HepG2 (cell line): Measurements from ENCODE around the gene RUSF1. TPM values are rescaled to one million over a fixed set of nuclear protein-coding genes. Genes with fewer than 3 reads are reported as not detected.
A peak's percentile ranks its signal among the peaks of the same experiment; 100 is the strongest.

ENCODE experiments used
- HMG20A ChIP-seq: IDR thresholded peaks from 2 replicates; pipeline ENCODE4 v1.6.1; 2016; ENCODE audit warnings: borderline replicate concordance
- MAFG ChIP-seq: sonication (generic); formaldehyde crosslinking; IDR thresholded peaks from 2 replicates; pipeline ENCODE4 v1.5.1; 2020; ENCODE audit warnings: mild to moderate bottlenecking, missing genetic modification reagents
- SRF ChIP-seq: IDR thresholded peaks from 2 replicates; pipeline ENCODE4 v1.6.1; 2011; ENCODE audit warnings: mild to moderate bottlenecking, low read depth, low read length, moderate library complexity
- TAF15 ChIP-seq: fragments of 200-400 bp; formaldehyde crosslinking; IDR thresholded peaks from one replicate; pipeline ENCODE4 v1.6.1; 2018; ENCODE audit warnings: mild to moderate bottlenecking, low read depth, low read length; ENCODE audit not compliant: poor library complexity, severe bottlenecking
- polyA plus RNA-seq, 8 experiments: library from polyadenylated mRNA; depleted of rRNA in 3 of 8; stranded (reverse) in 7 of 8; unstranded in 1 of 8; fragments of >200 nt; fragmentation: Illumina TruSeq in 4 of 8; extraction: Trizol in 4 of 8; gene quantifications; 2 replicates each; pipeline versions ENCODE4 v1.2.1 to v1.2.3, GENCODE V29; 2011 to 2016; ENCODE audit warnings: low read depth in 4 of 8, missing spikeins in 1 of 8, mixed read lengths in 1 of 8; ENCODE audit not compliant: insufficient read depth in 1 of 8
- total RNA-seq, 5 experiments: library from RNA; depleted of rRNA; stranded (reverse); fragments of >200 nt; fragmentation: Illumina TruSeq; extraction: Trizol; gene quantifications; 2 replicates each; pipeline ENCODE4 v1.2.3, GENCODE V29; 2016; ENCODE audit warnings: low read depth in 1 of 5
- TF ChIP-seq, protein P1 (sequence below): sonication (generic); formaldehyde crosslinking; IDR thresholded peaks from 2 replicates; pipeline ENCODE4 v1.8.1; 2023; ENCODE audit warnings: mild to moderate bottlenecking, inconsistent platforms, moderate library complexity, missing genetic modification reagents, borderline replicate concordance
- TF ChIP-seq, protein P2 (sequence below): sonication (generic); formaldehyde crosslinking; IDR thresholded peaks from 2 replicates; pipeline ENCODE4 v1.8.1; 2022; ENCODE audit warnings: low read depth, mild to moderate bottlenecking, missing genetic modification reagents
- TF ChIP-seq, protein P3 (sequence below): sonication (generic); formaldehyde crosslinking; IDR thresholded peaks from 2 replicates; pipeline ENCODE4 v1.8.0; 2022; ENCODE audit warnings: mild to moderate bottlenecking, missing genetic modification reagents; ENCODE audit not compliant: insufficient replicate concordance
- TF ChIP-seq, protein P4 (sequence below): sonication (generic); formaldehyde crosslinking; IDR thresholded peaks from 2 replicates; pipeline ENCODE4 v1.8.1; 2023; ENCODE audit warnings: missing genetic modification reagents, inconsistent platforms, borderline replicate concordance
- TF ChIP-seq, protein P5 (sequence below), 2 experiments: fragments of 450-650 bp in 1 of 2; sonication (generic) in 1 of 2; formaldehyde crosslinking in 1 of 2; IDR thresholded peaks; 2 replicates each; pipeline versions ENCODE4 v1.6.1 to v1.8.0; 2016 to 2022; ENCODE audit warnings: antibody characterized with exemption in 1 of 2, mild to moderate bottlenecking in 1 of 2, missing genetic modification reagents in 1 of 2

The RUSF1 gene
- total and polyA plus RNA-seq, 2 of the 13 experiments (the other 11 are each of a cell fraction or from before 2014, with no cell fraction given), result 40.8 to 50.2 TPM

DNA sequence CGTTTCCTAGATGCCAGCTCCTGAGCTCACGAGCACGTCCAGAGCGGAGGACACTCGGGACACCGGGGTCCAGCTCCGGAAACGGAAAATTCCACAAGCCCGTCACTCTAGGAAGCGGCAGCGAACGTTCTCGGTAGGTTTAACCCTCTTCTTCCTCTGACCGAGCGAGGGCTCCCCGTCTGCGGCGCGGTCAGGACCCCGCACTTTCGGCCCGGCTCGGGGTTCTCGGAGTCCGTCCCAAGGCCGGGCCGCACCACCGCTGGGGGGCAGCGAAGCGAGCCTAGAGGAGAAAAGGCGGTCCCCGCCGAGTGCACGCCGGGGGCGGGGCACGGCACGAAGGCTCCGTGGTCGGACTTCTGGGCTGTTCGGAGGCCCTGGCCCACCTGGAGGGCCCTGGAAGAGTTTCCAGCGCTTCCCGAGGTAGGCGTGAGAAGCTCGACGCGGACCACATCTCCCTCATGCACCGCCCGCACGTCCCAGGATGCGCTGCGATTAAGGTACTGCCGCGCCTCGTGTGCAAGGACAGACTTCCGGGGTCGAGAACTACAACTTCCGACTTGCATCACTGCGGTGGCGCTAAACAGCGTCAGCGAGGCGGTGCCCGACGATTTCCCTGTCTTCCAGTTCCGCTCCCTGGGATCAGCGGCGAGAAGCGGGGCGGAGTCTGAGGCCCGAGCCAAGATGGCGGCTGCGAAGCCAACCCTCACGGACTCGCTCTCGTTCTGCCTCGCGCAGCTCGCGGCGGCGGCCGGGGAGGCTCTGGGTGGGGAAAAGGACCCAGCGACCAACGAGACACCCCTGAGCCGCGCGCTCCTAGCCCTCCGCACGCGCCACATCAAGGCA is 49.1 kb downstream of the RUSF1 start, which contains the start of gene ARMC5 (continued):
- TF ChIP-seq, protein P1, sequence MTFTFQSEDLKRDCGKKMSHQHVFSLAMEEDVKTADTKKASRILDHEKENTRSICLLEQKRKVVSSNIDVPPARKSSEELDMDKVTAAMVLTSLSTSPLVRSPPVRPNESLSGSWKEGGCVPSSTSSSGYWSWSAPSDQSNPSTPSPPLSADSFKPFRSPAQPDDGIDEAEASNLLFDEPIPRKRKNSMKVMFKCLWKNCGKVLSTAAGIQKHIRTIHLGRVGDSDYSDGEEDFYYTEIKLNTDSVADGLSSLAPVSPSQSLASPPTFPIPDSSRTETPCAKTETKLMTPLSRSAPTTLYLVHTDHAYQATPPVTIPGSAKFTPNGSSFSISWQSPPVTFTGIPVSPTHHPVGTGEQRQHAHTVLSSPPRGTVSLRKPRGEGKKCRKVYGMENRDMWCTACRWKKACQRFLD (CRISPR knock-in tag), result peak; percentile 87
- TF ChIP-seq TAF15, result no peak
- no peak for TF ChIP-seq HMG20A (CRISPR knock-in tag)
- TF ChIP-seq, protein P2, sequence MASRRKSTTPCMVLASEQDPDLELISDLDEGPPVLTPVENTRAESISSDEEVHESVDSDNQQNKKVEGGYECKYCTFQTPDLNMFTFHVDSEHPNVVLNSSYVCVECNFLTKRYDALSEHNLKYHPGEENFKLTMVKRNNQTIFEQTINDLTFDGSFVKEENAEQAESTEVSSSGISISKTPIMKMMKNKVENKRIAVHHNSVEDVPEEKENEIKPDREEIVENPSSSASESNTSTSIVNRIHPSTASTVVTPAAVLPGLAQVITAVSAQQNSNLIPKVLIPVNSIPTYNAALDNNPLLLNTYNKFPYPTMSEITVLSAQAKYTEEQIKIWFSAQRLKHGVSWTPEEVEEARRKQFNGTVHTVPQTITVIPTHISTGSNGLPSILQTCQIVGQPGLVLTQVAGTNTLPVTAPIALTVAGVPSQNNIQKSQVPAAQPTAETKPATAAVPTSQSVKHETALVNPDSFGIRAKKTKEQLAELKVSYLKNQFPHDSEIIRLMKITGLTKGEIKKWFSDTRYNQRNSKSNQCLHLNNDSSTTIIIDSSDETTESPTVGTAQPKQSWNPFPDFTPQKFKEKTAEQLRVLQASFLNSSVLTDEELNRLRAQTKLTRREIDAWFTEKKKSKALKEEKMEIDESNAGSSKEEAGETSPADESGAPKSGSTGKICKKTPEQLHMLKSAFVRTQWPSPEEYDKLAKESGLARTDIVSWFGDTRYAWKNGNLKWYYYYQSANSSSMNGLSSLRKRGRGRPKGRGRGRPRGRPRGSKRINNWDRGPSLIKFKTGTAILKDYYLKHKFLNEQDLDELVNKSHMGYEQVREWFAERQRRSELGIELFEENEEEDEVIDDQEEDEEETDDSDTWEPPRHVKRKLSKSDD, result peak; percentile 99
- TF ChIP-seq, protein P3, sequence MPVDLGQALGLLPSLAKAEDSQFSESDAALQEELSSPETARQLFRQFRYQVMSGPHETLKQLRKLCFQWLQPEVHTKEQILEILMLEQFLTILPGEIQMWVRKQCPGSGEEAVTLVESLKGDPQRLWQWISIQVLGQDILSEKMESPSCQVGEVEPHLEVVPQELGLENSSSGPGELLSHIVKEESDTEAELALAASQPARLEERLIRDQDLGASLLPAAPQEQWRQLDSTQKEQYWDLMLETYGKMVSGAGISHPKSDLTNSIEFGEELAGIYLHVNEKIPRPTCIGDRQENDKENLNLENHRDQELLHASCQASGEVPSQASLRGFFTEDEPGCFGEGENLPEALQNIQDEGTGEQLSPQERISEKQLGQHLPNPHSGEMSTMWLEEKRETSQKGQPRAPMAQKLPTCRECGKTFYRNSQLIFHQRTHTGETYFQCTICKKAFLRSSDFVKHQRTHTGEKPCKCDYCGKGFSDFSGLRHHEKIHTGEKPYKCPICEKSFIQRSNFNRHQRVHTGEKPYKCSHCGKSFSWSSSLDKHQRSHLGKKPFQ (CRISPR knock-in tag), result peak; percentile 62
- TF ChIP-seq, protein P4, sequence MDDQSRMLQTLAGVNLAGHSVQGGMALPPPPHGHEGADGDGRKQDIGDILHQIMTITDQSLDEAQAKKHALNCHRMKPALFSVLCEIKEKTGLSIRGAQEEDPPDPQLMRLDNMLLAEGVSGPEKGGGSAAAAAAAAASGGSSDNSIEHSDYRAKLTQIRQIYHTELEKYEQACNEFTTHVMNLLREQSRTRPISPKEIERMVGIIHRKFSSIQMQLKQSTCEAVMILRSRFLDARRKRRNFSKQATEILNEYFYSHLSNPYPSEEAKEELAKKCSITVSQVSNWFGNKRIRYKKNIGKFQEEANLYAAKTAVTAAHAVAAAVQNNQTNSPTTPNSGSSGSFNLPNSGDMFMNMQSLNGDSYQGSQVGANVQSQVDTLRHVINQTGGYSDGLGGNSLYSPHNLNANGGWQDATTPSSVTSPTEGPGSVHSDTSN (CRISPR knock-in tag), result no peak
- TF ChIP-seq, protein P5, sequence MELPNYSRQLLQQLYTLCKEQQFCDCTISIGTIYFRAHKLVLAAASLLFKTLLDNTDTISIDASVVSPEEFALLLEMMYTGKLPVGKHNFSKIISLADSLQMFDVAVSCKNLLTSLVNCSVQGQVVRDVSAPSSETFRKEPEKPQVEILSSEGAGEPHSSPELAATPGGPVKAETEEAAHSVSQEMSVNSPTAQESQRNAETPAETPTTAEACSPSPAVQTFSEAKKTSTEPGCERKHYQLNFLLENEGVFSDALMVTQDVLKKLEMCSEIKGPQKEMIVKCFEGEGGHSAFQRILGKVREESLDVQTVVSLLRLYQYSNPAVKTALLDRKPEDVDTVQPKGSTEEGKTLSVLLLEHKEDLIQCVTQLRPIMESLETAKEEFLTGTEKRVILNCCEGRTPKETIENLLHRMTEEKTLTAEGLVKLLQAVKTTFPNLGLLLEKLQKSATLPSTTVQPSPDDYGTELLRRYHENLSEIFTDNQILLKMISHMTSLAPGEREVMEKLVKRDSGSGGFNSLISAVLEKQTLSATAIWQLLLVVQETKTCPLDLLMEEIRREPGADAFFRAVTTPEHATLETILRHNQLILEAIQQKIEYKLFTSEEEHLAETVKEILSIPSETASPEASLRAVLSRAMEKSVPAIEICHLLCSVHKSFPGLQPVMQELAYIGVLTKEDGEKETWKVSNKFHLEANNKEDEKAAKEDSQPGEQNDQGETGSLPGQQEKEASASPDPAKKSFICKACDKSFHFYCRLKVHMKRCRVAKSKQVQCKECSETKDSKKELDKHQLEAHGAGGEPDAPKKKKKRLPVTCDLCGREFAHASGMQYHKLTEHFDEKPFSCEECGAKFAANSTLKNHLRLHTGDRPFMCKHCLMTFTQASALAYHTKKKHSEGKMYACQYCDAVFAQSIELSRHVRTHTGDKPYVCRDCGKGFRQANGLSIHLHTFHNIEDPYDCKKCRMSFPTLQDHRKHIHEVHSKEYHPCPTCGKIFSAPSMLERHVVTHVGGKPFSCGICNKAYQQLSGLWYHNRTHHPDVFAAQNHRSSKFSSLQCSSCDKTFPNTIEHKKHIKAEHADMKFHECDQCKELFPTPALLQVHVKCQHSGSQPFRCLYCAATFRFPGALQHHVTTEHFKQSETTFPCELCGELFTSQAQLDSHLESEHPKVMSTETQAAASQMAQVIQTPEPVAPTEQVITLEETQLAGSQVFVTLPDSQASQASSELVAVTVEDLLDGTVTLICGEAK (IDR thresholded peaks at IDR 0.05), result peak; percentile 23; the same call in 1 of the 2 replicates
- TF ChIP-seq, protein P5 (CRISPR knock-in tag; IDR thresholded peaks at IDR 0.05), result peak; percentile 67
- TF ChIP-seq SRF, result no peak
- no peak for TF ChIP-seq MAFG (CRISPR knock-in tag)
